NT2/D1 (cell line): ENCODE measurements around the gene ILK.

ENCODE experiments used
- DNase-seq: peaks from one replicate; pipeline ENCODE4 v3.0.0-alpha.2; 2011; ENCODE audit warnings: low read depth, low spot score
- H3K27me3 ChIP-seq: 2 replicates; pipeline ENCODE4 v1.6.0; 2011; ENCODE audit warnings: mild to moderate bottlenecking; ENCODE audit not compliant: insufficient read length, insufficient read depth
- H3K36me3 ChIP-seq: 2 replicates; pipeline ENCODE4 v1.6.1; 2011; ENCODE audit warnings: mild to moderate bottlenecking, low read length, mixed read lengths; ENCODE audit not compliant: insufficient read depth, insufficient read length
- H3K4me1 ChIP-seq: 2 replicates; pipeline ENCODE4 v1.5.1; 2011; ENCODE audit not compliant: insufficient read depth, insufficient read length
- H3K4me3 ChIP-seq: 2 replicates; pipeline ENCODE4 v1.5.1; 2011; ENCODE audit warnings: low read depth; ENCODE audit not compliant: insufficient read length
- H3K9ac ChIP-seq: 2 replicates; pipeline ENCODE4 v1.6.0; 2011; ENCODE audit warnings: low read depth; ENCODE audit not compliant: insufficient read length
- H3K9me3 ChIP-seq: 2 replicates; pipeline ENCODE4 v1.5.1; 2011; ENCODE audit warnings: mild to moderate bottlenecking, low read length; ENCODE audit not compliant: insufficient read depth
- SUZ12 ChIP-seq: IDR thresholded peaks from 2 replicates; pipeline ENCODE4 v1.6.1; 2011; ENCODE audit not compliant: insufficient read length, insufficient read depth; ENCODE audit errors: extremely low read depth
- YY1 ChIP-seq: IDR thresholded peaks from 2 replicates; pipeline ENCODE4 v1.6.1; 2011; ENCODE audit not compliant: insufficient read length, insufficient read depth
- ZNF274 ChIP-seq: IDR thresholded peaks from 2 replicates; pipeline ENCODE4 v1.6.1; 2011; ENCODE audit warnings: mild to moderate bottlenecking, low read depth, low read length

The ILK gene

GRCh38 chr11:6603287-6604080 is at the start of gene ILK, which contains the start of gene RRP8:
ILK (plus strand) TSS chr11:6603774; CDS start chr11:6604272, 498 bp downstream.
RRP8 (minus strand) TSS chr11:6603616; CDS start chr11:6603502, 114 bp downstream.
- peak within 1 kb of the TSS; percentile 91 for H3K9ac ChIP-seq
- peaks cover 69% of the 10 kb centered on the region for H3K36me3 ChIP-seq
- DNase-seq = peak; percentile 82
- H3K9me3 ChIP-seq = no peaks in the 10 kb centered on the region
- peaks cover 4% of the 10 kb centered on the region for H3K4me1 ChIP-seq
- no peaks in the 10 kb centered on the region for H3K27me3 ChIP-seq
- peak within 1 kb of the TSS; percentile 84 for H3K4me3 ChIP-seq
- no peak for TF ChIP-seq ZNF274
- TF ChIP-seq YY1 = peak; percentile 11
- TF ChIP-seq SUZ12 = no peak

GRCh38 chr11:6554828-6555706 is 48.5 kb upstream of the ILK start:
- Histone ChIP-seq H3K9ac (no peak overlapping the region), H3K4me1 (no peaks in the 10 kb centered on the region), H3K27me3 (no peaks in the 10 kb centered on the region), H3K36me3 (peaks cover 3% of the 10 kb centered on the region), H3K9me3 (no peaks in the 10 kb centered on the region), H3K4me3 (no peak overlapping the region)
- no peak for DNase-seq
- no peak for TF ChIP-seq YY1
- no peak for TF ChIP-seq SUZ12
- no peak for TF ChIP-seq ZNF274

- H3K9ac ChIP-seq = no peak overlapping the region
- no peak for TF ChIP-seq YY1
- TF ChIP-seq SUZ12 = no peak
- no peak for TF ChIP-seq ZNF274
- no peaks in the 10 kb centered on the region for H3K9me3 ChIP-seq
- no peaks in the 10 kb centered on the region for H3K4me1 ChIP-seq
- no peak for DNase-seq
- H3K4me3 ChIP-seq = no peak overlapping the region
- H3K27me3 ChIP-seq = no peaks in the 10 kb centered on the region
- H3K36me3 ChIP-seq = peaks cover 3% of the 10 kb centered on the region
These were observed 47.2 kb upstream of the ILK start for GRCh38 chr11:6556139-6556949.

GRCh38 chr11:6557063-6557462 is 46.5 kb upstream of the ILK start:
- Histone ChIP-seq H3K4me3 (no peak overlapping the region), H3K4me1 (no peaks in the 10 kb centered on the region), H3K27me3 (no peaks in the 10 kb centered on the region), H3K9ac (no peak overlapping the region), H3K36me3 (peaks cover 3% of the 10 kb centered on the region), H3K9me3 (no peaks in the 10 kb centered on the region)
- TF ChIP-seq YY1 (no peak), ZNF274 (no peak), SUZ12 (no peak)
- no peak for DNase-seq

GRCh38 chr11:6557761-6558674 is 45.6 kb upstream of the ILK start:
- H3K27me3 ChIP-seq = no peaks in the 10 kb centered on the region
- no peak for DNase-seq

GRCh38 chr11:6559369-6559768 is 44.2 kb upstream of the ILK start:
- no peak overlapping the region for H3K9ac ChIP-seq
- no peaks in the 10 kb centered on the region for H3K27me3 ChIP-seq
- TF ChIP-seq YY1 (no peak), SUZ12 (no peak), ZNF274 (no peak)
- no peaks in the 10 kb centered on the region for H3K9me3 ChIP-seq
- no peak overlapping the region for H3K4me3 ChIP-seq
- DNase-seq = no peak
- peaks cover 3% of the 10 kb centered on the region for H3K36me3 ChIP-seq
- H3K4me1 ChIP-seq = peaks cover 8% of the 10 kb centered on the region

More at GRCh38 chr11:6557761-6558674, 45.6 kb upstream of the ILK start:
- no peaks in the 10 kb centered on the region for H3K4me1 ChIP-seq
- no peak overlapping the region for H3K4me3 ChIP-seq
- peaks cover 3% of the 10 kb centered on the region for H3K36me3 ChIP-seq
- TF ChIP-seq YY1 (no peak), ZNF274 (no peak), SUZ12 (no peak)
- H3K9me3 ChIP-seq = no peaks in the 10 kb centered on the region
- H3K9ac ChIP-seq = no peak overlapping the region
